GM06990 (cell line): ENCODE data around the gene ARHGEF12.

Source experiments
- DNase-seq: peaks from one replicate; pipeline ENCODE4 v3.0.0-alpha.2; 2011; ENCODE audit not compliant: insufficient read length; ENCODE audit errors: extremely low read depth
- H3K27me3 ChIP-seq: replicated peaks from 2 replicates; pipeline ENCODE4 v1.6.0; 2011; ENCODE audit warnings: low read length; ENCODE audit not compliant: control insufficient read depth, insufficient read depth
- H3K36me3 ChIP-seq: 2 replicates; pipeline ENCODE4 v1.5.1; 2011; ENCODE audit warnings: low read length; ENCODE audit not compliant: control insufficient read depth, insufficient read depth
- H3K4me3 ChIP-seq: replicated peaks from 2 replicates; pipeline ENCODE4 v1.5.1; 2011; ENCODE audit warnings: low read depth, mild to moderate bottlenecking, control low read depth, low read length
- CTCF ChIP-seq: IDR thresholded peaks from 2 replicates; pipeline ENCODE4 v1.5.1; 2011; ENCODE audit warnings: low read length, control low read depth, mild to moderate bottlenecking, inconsistent platforms; ENCODE audit not compliant: insufficient read depth, poor library complexity, severe bottlenecking

The ARHGEF12 gene

GRCh38 chr11:120509346-120510053, 173.3 kb downstream of the ARHGEF12 start:
- Histone ChIP-seq H3K36me3 (no peaks in the 10 kb centered on the region), H3K27me3 (peaks cover 4% of the 10 kb centered on the region; the same call in 1 of the 2 replicates), H3K4me3 (no peak overlapping the region)
- TF ChIP-seq CTCF, result no peak
- no peak for DNase-seq

GRCh38 chr11:120510406-120511115, 174.3 kb downstream of the ARHGEF12 start:
- DNase-seq, result no peak
- Histone ChIP-seq H3K27me3 (peaks cover 6% of the 10 kb centered on the region; the same call in 1 of the 2 replicates), H3K4me3 (no peak overlapping the region), H3K36me3 (no peaks in the 10 kb centered on the region)
- no peak for TF ChIP-seq CTCF

- TF ChIP-seq CTCF, result peak; percentile 92
- peak; percentile 73 for DNase-seq
- Histone ChIP-seq H3K27me3 (peaks cover 6% of the 10 kb centered on the region; the same call in 1 of the 2 replicates), H3K36me3 (no peaks in the 10 kb centered on the region), H3K4me3 (peak within 1 kb of the TSS; percentile 39)
These were observed 175.1 kb downstream of the ARHGEF12 start, which contains the start of gene GRIK4 for GRCh38 chr11:120511116-120511819. Gene GRIK4 (plus strand): TSS chr11:120511748. CDS start chr11:120660319, 148,571 bp downstream.

GRCh38 chr11:120511820-120512738, 175.9 kb downstream of the ARHGEF12 start:
- Histone ChIP-seq H3K4me3 (peak overlapping the region; percentile 25), H3K27me3 (peaks cover 6% of the 10 kb centered on the region; the same call in 1 of the 2 replicates), H3K36me3 (no peaks in the 10 kb centered on the region)
- no peak for TF ChIP-seq CTCF
- DNase-seq, result no peak

- DNase-seq, result no peak
- no peak overlapping the region for H3K4me3 ChIP-seq
- peaks cover 6% of the 10 kb centered on the region; the same call in 1 of the 2 replicates for H3K27me3 ChIP-seq
- no peaks in the 10 kb centered on the region for H3K36me3 ChIP-seq
- no peak for TF ChIP-seq CTCF
These were observed 176.7 kb downstream of the ARHGEF12 start for GRCh38 chr11:120512739-120513435.
